ENCODE measurements around the gene CNTNAP5. TPM values are rescaled to one million over a fixed set of nuclear protein-coding genes. Genes with fewer than 3 reads are reported as not detected.

Gene CNTNAP5
- total and polyA plus RNA-seq, 2 of the 8 experiments (the other 6 are each of a cell fraction or from before 2014, with no cell fraction given): 0.11 to 0.76 TPM

- no peak for TF ChIP-seq CEBPB (IDR thresholded peaks at IDR 0.05; ENCODE audit: low read depth, low read length)
- TF ChIP-seq FOSL1 (IDR thresholded peaks at IDR 0.05; ENCODE audit: insufficient read depth, low read depth, low read length): no peak
- TF ChIP-seq CTCF (IDR thresholded peaks at IDR 0.05; ENCODE audit: control extremely low read depth in 1 of 3, insufficient read depth in 1 of 3, low read depth in 1 of 3, low read length in 3 of 3): no peak
- TF ChIP-seq CBX5 (IDR thresholded peaks at IDR 0.05; ENCODE audit: low read depth, low read length): no peak
These were observed 292.5 kb downstream of the CNTNAP5 start (continued) for GRCh38 chr2:124317628-124318027.

All from H1 (cell line).